Transverse colon (tissue), 3 donors: ENCODE results near the gene LMF1.

ENCODE experiments used
- POLR2A ChIP-seq: fragments of 450-650 bp; IDR thresholded peaks from one replicate; pipeline ENCODE4 v1.6.1; 2016; ENCODE audit warnings: antibody characterized with exemption, mild to moderate bottlenecking, moderate library complexity
- TF ChIP-seq, protein P1 (sequence below), 5 experiments: fragments of 200-600 bp in 3 of 5; fragments of 450-650 bp in 2 of 5; sonication (generic) in 3 of 5; IDR thresholded peaks; 1 replicate in 2 of 5; 2 replicates in 3 of 5; pipeline ENCODE4 v1.5.1; 2016 to 2017; ENCODE audit warnings: antibody characterized with exemption in 5 of 5, inconsistent platforms in 3 of 5, mild to moderate bottlenecking in 2 of 5, moderate library complexity in 1 of 5

DNA sequence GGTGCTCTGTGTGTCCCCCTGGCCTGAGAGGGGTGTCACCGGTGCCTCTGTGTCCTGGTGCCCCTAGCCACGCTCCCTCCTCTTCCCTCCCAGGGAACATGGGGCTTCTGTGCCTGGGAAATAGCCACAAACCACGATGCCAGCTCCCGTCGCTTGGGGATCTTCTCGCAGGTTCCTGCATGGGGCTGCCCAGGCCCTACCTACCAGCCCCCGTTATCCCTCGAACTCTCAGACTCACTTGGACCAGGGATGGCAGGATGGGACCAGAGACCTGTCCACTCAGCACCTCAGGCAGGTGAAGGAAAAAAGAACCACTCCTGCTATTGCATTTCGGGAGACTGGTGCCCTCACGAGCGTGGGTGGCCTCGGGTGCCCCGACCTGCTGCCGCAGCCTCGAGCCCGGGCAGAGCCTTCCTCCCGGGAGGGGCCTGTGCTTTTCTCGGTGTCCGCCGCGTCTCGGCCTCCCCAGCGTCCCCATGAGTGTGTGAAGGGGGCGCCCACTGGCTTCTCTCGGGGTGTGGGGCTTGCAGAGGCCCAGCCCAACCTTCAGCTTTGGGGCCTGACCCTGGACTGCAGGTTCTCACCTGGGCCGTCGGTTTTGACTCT is 129.2 kb downstream of the LMF1 start:
- TF ChIP-seq, protein P1, sequence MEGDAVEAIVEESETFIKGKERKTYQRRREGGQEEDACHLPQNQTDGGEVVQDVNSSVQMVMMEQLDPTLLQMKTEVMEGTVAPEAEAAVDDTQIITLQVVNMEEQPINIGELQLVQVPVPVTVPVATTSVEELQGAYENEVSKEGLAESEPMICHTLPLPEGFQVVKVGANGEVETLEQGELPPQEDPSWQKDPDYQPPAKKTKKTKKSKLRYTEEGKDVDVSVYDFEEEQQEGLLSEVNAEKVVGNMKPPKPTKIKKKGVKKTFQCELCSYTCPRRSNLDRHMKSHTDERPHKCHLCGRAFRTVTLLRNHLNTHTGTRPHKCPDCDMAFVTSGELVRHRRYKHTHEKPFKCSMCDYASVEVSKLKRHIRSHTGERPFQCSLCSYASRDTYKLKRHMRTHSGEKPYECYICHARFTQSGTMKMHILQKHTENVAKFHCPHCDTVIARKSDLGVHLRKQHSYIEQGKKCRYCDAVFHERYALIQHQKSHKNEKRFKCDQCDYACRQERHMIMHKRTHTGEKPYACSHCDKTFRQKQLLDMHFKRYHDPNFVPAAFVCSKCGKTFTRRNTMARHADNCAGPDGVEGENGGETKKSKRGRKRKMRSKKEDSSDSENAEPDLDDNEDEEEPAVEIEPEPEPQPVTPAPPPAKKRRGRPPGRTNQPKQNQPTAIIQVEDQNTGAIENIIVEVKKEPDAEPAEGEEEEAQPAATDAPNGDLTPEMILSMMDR (IDR thresholded peaks at IDR 0.05) = no peak
- TF ChIP-seq POLR2A = no peak
